HG03520 (cell line): ENCODE results near the gene SH3RF2.
"Not testable (repeated sequence)": the region's sequence is repeated elsewhere in the genome, so short reads cannot be mapped to it uniquely, and the experiment has no call there.

ENCODE experiments used
- ATAC-seq: cut with Tn5 transposase; IDR thresholded peaks from one replicate; pipeline ENCODE4 v1.9.1; 2021; ENCODE audit warnings: mild to moderate bottlenecking, moderate library complexity; ENCODE audit not compliant: unreplicated experiment

SH3RF2 gene

DNA sequence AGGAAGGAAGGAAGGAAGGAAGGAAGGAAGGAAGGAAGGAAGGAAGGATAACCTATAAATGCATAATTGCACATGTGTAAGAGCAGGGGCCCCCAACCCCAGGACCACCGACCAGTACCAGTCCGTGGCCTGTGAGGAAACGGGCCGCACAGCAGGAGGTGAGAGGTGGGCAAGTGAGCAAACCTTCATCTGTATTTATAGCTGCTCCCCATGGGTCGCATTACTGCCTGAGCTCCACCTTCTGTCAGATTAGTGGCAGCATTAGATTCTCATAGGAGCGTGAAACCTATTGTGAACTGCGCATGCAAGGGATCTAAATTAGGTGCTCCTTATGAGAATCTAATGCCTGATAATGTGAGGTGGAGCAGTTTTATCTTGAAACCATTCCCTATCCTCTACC, 66.1 kb downstream of the SH3RF2 start:
- no peak for ATAC-seq

- ATAC-seq, result no peak
Observed at GRCh38 chr5:146003852-146004251, 67.5 kb downstream of the SH3RF2 start.

GRCh38 chr5:146005264-146005663, 68.9 kb downstream of the SH3RF2 start:
- ATAC-seq, result no peak

DNA sequence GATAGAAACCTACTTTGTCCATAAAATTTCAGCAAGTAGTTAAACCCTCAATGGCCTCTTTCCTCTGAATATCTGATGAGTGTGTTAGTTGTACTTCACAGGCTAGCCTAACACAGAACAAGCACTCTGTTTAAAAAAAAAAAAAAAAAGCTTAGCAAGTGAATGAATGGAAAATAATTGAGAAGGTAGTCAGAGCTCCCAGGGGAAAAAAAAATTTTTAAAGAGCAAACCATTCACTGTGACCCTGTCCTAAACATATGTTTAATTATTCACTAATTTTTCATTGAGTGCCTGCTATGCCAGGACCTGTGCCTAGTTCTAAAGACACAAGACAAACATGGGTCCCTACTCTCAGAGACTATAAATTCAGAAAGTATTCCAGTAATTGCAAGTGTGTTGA, 69.3 kb downstream of the SH3RF2 start:
- ATAC-seq, result no peak

DNA sequence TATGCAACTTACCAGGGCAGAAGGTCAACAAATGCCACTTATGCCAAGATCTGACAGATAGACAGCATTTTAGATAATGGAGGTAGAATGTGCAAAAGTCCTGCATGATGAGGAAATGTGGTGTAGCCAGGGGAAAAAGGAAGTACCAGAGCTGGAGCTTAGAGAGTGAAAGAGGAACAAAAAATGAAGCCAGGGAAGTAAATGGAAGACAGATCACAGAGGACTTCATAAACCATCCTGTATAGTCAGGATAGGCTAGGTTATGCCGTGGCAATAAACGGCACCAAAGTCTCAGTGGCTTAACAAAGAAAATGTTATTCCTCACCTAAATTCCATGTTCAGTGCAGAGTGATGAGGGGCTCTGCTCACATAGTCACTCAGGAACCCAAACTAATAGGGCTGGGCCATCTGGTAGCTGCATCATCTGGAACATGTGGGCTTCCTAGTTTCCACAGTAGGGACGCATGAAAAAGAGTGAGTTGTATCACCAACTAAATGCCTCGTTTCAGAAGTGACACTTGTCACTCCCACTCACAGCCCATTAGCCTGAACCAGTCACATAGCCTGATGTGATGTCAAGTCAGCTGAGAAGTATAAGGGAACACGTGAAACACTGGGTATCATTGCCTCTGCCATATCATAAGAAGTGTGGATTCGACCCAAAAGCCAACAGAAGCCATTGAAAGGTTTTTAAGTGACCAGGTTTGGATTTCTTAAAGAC, 70.3 kb downstream of the SH3RF2 start:
- no peak for ATAC-seq

GRCh38 chr5:146007270-146007669, 70.9 kb downstream of the SH3RF2 start:
- ATAC-seq, result no peak

DNA sequence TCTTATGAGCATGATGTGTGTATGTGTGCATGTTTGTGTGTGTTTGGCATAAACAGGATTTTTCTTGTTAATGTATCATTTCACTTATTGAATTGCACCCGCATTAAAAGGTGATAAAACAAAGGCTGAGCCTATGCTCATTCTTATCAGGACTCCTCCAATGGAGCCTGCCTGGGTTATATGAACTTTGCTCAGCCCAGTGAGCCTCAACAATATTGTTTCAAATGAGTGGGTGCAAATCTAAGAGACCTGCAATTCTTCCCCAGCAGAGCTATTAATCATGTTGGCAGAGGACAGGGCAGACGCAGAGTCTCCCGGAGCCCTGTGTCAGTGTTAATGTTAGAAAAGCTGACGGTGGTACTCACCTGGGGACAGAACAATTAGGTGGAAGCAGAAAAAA, 71.6 kb downstream of the SH3RF2 start:
- ATAC-seq, result no peak

DNA sequence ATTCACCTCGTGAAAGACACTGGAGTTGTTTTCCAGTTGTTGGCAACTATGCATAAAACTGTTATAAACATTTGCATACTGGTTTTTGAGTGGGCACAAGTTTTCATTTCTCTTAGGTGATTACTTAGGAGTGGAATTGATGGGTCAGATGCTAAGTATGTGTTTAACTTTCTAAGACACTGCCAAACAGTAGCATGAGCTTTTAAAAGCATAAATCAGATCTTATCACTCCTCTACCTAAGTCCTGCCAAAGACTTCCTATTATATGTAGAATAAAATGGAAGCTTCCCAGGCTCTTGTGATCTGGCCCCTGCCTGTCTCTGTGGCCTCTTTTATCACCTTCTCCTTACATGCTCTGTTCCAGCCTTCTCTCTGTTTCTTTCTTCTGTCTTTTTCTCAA, 72.6 kb downstream of the SH3RF2 start:
- no peak for ATAC-seq

GRCh38 chr5:146010447-146010846, 74.1 kb downstream of the SH3RF2 start:
- not testable (repeated sequence) for ATAC-seq

DNA sequence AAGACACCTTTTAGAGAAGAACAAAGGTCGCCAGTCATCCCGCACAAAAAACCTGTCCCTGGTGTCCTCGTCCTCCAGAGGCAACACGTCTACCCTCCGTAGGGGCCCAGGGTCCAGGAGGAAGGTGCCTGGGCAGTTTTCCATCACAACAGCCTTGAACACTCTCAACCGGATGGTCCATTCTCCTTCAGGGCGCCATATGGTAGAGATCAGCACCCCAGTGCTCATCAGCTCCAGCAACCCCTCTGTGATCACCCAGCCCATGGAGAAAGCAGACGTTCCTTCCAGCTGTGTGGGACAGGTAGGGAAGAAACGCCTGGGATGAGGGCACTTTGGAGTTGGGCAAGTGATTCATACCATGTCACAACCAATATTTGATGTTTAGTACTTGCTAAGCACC, 77.4 kb downstream of the SH3RF2 start:
- no peak for ATAC-seq

DNA sequence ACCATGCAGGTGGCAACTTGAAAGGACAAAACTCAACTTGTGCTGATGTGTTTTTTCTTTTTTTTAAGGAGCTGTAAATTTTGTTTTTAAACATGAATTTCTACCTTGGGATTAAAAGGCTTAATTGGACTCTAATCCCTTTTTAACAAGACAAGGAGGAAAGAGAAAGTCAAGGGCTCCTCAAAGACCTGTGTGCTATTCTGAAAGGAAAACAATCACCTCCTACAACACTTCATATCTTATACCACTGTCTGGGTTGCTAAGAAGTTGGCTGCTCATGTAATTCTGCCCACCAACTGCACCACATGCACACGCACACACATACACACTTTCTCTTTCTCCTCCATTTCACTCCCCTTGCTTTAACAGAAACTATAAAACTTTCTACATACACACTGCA, 78.6 kb downstream of the SH3RF2 start:
- no peak for ATAC-seq

DNA sequence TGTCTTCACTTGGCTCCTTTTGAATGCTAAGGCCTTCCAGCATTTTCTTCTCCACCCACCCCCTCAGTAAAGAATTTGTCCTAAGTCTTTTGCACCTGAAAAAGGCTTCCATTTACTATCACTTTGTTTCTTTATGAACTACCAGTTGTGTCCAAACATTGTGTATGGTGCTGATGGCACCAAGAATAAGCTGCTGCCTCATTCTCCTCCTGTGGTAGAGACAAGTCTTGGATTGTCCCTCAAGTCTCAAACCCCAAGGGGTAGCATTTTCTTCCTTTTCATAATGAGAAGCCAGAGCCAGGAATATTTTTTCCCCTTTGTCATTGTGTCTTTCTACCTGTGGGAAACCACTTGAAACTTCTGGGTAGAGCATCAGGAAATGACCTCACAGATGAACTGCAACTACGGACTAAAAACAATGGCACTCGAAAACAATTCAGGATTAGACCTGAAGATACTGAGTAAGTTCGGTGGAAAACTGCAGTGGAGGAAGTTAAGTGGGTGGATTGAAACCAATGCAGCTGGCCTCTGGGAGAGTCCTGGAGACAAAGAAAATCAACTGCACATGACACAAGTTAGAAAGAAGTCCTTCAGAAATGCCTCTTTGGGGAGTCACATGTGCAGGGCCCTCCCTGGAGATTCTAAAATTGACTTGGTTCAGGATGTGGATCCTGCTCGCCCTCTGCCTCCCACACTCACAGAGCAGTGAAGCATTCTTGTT, 80.5 kb downstream of the SH3RF2 start:
- ATAC-seq, result no peak

- ATAC-seq, result no peak
Observed at GRCh38 chr5:146018514-146019375, 82.4 kb downstream of the SH3RF2 start.

DNA sequence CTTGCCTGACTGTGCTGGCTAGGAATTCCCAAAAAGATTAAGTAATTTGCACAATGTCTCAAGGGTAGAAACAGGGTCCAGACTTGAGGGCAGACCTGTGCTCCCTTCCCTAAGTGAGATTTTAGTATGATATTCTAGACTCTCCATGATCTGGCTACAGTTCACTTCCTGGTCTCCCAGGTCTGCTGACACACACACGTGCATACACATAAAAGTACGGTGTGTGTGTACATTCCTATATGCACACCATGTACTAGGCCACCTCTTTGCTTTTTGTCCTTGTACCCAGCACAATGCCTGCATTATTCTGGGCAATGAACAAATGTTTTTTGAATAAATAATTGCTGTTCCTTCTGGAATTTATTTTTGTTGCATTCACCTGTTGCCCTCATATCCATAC, 83.7 kb downstream of the SH3RF2 start:
- ATAC-seq, result no peak

- no peak for ATAC-seq
Observed at GRCh38 chr5:146024034-146024433, 87.7 kb downstream of the SH3RF2 start.

GRCh38 chr5:146025114-146025680, 88.8 kb downstream of the SH3RF2 start:
- ATAC-seq, result no peak

DNA sequence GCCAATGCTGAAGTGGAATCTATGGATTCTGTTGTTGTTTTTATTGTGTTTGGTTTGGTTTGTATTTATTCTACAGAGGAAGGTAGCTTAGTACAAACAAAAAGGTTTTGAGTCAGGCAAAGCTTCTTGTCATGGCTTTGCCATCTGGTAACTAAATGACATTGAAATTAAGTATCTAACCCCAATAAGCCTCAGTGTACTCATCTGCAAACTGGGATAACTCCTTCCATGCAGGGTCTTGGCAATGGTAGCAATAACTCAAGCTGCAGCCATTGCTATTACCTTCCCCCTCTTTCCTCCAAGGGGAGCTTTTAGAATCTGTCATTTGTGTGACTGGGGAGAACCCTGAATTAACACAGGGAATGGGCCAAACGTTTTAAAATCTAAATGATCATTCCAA, 89.3 kb downstream of the SH3RF2 start:
- no peak for ATAC-seq

DNA sequence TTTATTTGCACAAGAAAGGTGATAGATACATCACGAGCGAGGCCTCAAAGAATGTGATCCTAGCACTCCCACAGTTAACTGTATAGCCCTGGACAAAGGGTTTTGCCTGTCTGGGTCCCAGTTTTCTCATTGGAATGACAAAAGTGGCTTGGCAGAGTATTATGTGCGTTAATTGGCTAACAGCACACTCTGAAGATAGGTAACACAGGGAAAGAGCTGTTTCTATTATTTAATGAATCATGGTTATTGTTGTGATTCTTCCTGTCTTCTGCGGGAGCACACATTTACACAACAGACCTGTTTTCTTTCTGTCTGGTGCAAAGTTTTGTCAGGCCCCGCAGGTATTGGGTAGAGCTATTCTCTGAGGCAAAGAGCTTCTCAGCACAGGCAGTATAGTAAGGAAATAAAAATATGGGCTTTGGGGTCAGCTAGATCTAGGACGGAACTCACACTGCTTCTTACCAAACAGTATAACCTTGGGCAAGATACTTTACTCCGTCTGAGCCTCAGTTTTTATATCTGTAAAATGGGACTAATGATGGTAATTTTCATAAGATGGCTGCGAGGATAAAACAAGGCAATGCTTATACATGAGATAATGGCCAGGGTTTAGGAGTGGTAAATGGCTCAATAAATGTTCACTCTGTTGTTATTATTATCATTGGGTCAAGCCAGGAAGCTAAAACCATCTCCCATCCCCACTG, 90.1 kb downstream of the SH3RF2 start:
- ATAC-seq, result no peak

GRCh38 chr5:146027751-146028150, 91.4 kb downstream of the SH3RF2 start:
- ATAC-seq, result no peak

DNA sequence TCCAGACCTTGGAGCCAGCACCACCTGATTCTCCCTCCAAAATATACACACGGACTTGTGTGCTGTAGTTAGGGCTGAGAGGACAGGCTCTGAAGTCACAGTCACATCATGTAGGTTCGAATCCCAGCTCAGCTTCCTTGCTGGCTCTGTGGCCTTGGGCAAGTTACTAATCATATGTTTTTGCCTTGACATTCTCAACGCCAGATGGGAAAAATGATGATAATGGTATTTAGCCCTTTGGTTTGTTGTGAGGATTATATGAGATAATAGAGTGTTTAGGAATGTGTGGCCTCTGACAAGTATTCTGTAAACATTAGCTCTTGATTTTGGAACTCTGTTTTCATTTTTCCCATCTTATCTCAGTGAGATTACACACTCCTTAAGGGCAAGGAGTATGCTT, 96.5 kb downstream of the SH3RF2 start:
- no peak for ATAC-seq

DNA sequence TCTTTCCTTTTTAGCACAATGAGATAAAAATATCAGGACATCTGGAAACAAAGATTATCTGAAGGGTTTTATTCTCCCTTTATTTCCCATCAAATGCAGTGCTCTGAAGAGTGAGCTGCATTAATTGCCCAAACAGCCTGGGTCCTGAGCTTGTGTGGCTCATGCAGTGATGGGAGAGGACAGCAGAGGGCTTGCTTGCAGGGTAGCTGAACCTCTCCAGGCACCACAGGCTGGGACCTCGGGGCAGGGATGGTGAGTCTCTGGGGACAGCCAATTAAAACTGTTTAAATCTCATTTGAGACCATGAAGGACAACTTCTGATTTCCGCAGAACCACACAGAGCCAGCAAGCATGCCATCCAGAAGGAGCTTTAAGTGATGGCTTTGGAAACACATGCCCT, 97.7 kb downstream of the SH3RF2 start:
- no peak for ATAC-seq
